HG03521 (cell line): ENCODE measurements around the gene XYLT1.
"Not testable (repeated sequence)": the region's sequence is repeated elsewhere in the genome, so short reads cannot be mapped to it uniquely, and the experiment has no call there.

Source experiments
- ATAC-seq: cut with Tn5 transposase; IDR thresholded peaks from one replicate; pipeline ENCODE4 v1.9.1; 2021; ENCODE audit warnings: mild to moderate bottlenecking, moderate library complexity; ENCODE audit not compliant: unreplicated experiment

The XYLT1 gene

DNA sequence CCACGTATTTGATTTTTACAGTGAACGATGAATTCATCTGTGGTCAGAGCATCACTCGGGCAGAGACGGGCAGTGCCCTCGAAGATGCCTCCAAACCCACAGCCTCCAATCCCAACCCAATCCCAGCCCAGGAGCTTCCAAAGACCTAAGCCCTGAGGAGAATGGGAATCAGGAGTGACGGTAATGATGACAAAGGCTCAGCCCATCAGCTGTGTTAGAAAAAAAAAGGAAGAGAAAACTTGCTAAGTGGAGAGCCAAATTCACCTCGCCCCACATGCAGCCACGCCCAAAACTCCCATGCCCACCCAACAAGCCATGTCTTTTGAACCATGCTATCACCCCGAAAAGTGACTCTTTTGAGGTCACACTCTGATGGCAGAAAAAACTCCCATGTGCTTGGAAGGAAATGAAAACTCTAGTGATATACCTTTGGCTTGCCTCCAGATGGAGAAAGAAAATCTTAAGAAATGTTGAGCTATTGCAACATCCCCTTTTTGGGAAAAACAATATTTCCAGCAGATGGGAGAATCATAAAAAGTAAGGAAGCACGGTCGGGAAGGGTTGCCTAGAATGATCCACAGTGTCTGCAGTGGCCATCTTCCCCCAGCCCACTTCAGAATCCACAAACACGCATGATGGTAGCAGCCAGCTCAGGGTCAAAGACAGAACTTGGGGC, 37.7 kb downstream of the XYLT1 start:
- no peak for ATAC-seq

- ATAC-seq, result no peak
These were observed 38.7 kb downstream of the XYLT1 start for GRCh38 chr16:17431968-17432625.

DNA sequence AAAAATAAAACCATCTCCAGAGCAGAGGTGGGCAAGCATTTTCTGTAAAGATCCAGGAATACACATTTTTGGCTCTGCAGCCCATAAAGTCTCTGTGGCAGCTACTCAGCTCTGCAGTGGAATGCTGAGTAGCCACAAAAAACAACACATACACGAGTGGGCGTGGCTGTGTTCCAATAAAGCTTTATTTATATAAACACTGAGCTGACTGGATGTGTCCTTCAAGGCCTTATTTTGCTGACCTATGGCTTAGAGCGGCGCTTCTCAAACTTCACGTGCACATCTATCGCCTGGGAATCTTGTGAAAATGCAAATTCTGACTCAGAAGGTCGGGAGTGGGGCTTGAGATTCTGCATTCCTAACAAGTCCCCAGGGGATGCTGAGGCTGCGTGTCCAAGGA, 39.7 kb downstream of the XYLT1 start:
- ATAC-seq, result no peak

- no peak for ATAC-seq
These were observed 44.3 kb downstream of the XYLT1 start for GRCh38 chr16:17426451-17426850.

DNA sequence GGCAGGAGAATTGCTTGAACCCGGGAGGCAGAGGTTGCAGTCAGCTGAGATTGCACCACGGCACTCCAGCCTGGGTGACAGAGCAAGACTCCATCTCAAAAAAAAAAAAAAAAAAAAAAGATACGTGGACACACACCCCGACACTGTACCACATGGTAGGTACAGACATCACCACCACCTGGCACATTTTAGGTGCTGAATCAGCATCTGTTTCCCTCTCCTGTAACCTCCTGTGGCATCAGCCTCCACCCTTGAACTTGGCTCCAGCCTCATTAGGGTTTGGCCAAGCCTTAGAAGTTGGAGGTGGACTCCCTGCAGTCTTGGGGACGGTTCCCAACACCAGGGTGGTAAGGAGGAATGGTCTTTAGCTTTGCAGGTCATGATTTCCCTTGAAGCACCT, 46.0 kb downstream of the XYLT1 start:
- no peak for ATAC-seq

DNA sequence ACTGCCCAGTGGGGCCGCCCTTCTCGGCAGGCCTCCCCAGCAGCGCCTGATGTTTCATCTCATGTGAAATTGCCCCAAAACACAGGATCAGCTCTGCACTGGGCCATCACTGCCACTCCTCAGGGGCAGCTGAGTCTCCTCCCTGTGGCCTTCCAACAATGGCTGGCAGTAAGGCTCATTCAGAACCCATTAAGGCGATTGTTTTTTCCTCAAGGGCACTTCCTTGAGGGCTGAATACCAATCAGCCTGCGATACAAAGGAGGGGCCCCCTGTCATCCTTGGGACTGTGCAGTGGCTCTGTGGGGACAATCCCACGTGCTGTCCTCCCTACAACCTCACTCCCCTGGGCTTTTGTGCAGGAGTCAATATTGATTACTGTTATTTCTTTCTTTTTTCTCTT, 47.5 kb downstream of the XYLT1 start:
- no peak for ATAC-seq

DNA sequence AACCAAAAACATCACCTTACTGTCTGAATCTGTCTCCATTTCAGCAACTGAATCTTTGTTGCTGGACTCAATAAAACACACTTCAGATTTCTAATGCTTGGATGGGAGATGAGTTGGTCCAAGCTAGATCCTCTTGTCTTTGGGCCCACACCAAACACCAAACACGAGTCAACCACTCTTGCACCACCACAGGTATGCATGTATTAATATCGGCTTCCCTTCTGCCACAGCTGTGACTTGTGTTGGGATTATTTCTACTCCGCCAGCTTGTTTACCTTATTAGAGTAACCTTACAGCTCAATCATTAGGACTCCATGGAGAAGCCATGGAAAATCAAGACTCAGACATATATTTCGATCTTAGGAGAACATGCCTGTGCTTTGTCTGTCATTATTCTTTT, 49.9 kb downstream of the XYLT1 start:
- no peak for ATAC-seq

DNA sequence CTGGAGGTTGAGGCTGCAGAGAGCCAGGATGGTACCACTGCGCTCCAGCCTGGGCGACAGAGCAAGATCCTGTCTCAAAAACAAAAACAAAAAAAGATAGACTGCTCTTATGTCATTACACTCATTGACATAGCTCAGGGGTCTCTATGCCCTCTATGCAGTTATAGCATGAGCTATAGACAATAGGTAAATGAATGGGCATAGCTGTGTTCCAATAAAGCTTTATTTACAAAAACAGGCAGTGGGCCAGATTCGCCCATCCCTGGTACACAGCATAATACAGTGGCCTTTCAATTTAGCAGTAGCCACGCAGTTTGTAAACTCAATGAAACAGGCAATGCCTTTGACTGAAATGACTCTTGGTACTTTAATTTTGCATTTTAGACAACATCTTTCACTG, 51.5 kb downstream of the XYLT1 start:
- ATAC-seq, result no peak

DNA sequence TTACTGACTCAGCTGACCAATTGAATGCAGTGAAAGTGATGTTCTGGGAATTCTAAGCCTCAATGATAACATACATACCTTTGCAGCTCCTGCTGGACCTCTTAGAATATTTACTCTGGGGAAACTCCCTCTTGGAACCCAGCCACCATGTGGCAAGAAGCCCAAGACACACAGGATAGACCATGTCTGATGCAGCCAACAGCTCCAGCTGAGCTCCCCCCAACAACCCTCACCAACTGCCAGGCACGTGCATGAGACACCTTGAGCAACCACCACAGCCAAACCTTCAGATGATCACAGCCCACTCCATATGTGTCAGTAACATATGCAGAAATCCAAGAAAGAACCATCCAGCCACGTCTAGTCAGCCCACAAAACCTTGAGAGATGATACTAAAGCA, 53.0 kb downstream of the XYLT1 start:
- no peak for ATAC-seq

DNA sequence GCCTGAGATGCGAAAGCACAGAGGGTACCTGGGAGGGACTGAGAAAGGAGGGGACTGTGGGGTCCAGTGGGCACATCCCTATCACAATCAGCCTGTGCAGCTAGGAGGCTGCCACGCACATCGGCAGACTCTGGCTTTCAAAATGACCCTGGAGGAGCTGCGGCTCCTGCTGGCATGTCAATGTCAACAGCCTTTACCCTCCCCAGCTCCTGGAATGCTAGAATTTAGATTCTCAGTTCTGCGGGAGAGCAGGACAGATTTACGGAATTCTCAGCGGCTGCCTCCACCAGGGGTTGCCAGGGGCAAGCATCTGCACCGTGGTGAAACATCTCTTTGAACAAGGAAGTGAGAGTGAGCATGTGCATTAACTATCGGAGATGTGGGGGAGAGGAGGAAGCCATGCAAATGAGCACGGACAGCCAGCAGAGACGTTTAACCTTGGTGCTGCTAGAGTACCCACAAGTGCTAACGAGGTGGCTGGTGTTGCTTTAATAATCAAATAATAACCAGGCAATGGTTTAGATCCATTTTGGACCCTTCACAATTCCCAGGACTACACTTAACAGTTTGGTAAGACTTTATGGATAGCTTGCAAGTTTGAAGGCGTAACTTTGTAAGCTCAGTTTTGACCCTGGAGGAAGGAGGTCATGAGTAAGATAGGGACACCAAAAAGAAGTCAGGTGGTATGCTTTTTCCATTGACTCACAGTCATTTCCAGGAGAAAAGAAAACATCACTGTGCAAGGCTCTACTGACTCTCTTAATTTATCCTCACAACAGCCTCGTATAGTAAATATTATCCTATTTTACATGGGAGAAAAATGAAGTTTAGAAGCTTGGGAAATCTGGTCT, 54.1 kb downstream of the XYLT1 start:
- peak; percentile 99 for ATAC-seq

DNA sequence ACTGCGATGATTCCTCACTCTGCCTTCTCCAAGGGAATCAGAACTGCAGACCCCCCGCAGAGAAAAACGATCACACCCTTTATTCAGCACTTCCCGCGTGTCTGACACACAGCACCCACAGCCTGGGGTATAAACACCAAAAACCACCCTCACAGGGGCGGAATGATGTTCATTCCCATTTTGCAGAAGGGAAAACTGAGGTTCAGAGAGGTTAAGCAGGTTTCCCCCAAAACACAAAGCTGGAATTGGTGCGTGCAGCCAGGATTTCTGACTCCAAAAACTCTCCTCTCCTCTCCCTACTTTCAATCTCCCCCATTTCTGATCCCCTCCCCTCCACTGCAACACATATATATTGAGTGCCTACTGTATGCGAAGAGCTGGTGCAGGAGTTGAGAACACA, 55.8 kb downstream of the XYLT1 start:
- no peak for ATAC-seq

- ATAC-seq, result no peak
These were observed 56.3 kb downstream of the XYLT1 start for GRCh38 chr16:17414421-17414820.

DNA sequence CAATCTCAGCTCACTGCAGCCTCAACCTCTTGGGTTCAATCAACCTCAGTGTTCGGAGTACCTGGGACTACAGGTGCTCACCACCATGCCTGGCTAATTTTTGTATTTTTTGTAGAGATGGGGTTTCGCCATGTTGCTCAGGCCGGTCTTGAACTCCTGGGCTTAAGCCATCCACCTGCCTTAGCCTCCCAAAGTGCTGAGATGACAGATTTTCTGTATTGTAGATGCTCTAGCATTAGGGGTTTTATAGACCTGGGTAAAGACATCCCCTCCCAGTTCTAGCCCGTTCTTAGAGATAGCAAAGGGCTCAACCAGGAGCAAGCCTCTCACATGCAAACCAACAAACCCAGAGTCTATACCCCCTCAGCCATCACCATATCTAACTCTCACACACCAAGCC, 57.3 kb downstream of the XYLT1 start:
- ATAC-seq, result no peak

- ATAC-seq, result no peak
These were observed 58.0 kb downstream of the XYLT1 start for GRCh38 chr16:17412791-17413190.

GRCh38 chr16:17412221-17412620, 58.5 kb downstream of the XYLT1 start:
- ATAC-seq, result no peak

DNA sequence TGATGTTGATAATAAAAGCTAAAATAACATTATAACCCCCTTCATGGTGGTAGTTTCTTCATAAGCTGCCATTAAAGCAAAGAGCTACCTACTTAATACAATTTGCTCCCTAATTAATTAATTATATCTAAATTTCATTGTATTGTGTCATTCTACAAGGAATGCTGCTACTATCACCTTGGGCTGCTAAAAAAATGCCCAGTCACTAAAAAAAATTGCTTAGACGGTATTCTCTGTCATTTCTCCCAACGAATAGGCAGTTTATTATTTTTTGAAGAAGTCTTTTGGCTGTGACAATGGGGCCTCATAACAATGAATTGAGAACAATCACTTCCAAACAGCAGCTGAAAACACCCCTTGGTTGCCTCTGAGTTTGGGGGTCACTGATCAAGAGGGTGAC, 59.5 kb downstream of the XYLT1 start:
- ATAC-seq, result no peak

GRCh38 chr16:17410316-17410715, 60.4 kb downstream of the XYLT1 start:
- ATAC-seq, result not testable (repeated sequence)

GRCh38 chr16:17409894-17410293, 60.9 kb downstream of the XYLT1 start:
- ATAC-seq, result no peak

GRCh38 chr16:17408955-17409441, 61.8 kb downstream of the XYLT1 start:
- no peak for ATAC-seq

DNA sequence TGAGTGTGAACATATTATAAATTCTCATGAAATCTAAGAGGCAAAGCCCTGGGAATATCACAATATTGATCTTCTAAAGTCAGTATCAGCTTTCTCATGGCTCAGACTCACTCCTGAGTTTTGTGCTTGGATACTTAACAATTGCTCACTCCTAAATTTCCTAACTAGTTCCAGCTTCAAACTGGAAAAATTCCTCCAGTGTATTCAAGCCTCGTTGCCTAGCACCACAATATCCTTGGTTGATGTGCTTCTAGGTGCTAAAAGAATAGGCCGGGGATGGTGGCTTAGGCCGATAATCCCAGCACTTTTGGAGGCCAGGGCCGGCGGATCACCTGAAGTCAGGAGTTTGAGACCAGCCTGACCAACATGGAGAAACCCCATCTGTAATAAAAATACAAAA, 62.5 kb downstream of the XYLT1 start:
- no peak for ATAC-seq

DNA sequence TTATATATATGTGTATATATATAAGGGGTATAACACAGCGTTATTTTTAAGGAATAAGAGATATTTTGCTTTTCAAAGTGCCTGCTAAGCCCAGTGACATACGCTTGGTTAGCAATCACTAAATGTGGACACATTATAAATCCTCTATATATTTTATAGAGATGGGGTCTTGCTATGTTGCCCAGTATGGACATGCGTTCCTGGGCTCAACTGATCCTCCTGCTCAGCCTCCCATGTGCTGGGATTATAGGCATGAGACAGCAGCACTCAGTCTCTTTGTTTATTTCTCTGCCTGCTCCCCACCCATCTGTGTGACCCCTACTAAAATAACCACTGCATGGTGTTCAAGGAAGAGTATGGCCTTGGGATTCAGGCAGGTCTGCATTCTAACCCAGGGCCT, 63.4 kb downstream of the XYLT1 start:
- no peak for ATAC-seq
